LNCaP clone FGC (cell line): ENCODE measurements around the gene PIKFYVE.

Experiments
- DNase-seq: peaks from one replicate; pipeline ENCODE4 v3.0.0-alpha.2; 2011; ENCODE audit warnings: low read depth
- H3K4me3 ChIP-seq: 2 replicates; pipeline ENCODE4 v1.5.1; 2011; ENCODE audit warnings: mild to moderate bottlenecking, low read depth, low read length, control low read depth
- CTCF ChIP-seq: IDR thresholded peaks from 2 replicates; pipeline ENCODE4 v1.5.1; 2012; ENCODE audit warnings: mild to moderate bottlenecking; ENCODE audit not compliant: control insufficient read depth, insufficient read depth; ENCODE audit errors: extremely low read depth

Gene PIKFYVE

GRCh38 chr2:208304695-208305094 is 38.6 kb downstream of the PIKFYVE start:
- no peak for TF ChIP-seq CTCF
- H3K4me3 ChIP-seq, result no peak overlapping the region
- DNase-seq, result no peak

GRCh38 chr2:208306291-208306690 is 40.2 kb downstream of the PIKFYVE start:
- no peak for TF ChIP-seq CTCF
- no peak overlapping the region for H3K4me3 ChIP-seq
- no peak for DNase-seq

- H3K4me3 ChIP-seq, result no peak overlapping the region
- no peak for DNase-seq
- no peak for TF ChIP-seq CTCF
Measured at GRCh38 chr2:208311321-208311720, 45.3 kb downstream of the PIKFYVE start.

- TF ChIP-seq CTCF, result no peak
- no peak overlapping the region for H3K4me3 ChIP-seq
Measured at GRCh38 chr2:208311954-208312353, 45.9 kb downstream of the PIKFYVE start.

GRCh38 chr2:208315081-208315788 is 49.2 kb downstream of the PIKFYVE start:
- H3K4me3 ChIP-seq, result no peak overlapping the region
- DNase-seq, result no peak
- no peak for TF ChIP-seq CTCF

More at GRCh38 chr2:208311954-208312353, 45.9 kb downstream of the PIKFYVE start:
- DNase-seq, result no peak

GRCh38 chr2:208318127-208318526 is 52.1 kb downstream of the PIKFYVE start:
- no peak for TF ChIP-seq CTCF
- H3K4me3 ChIP-seq, result no peak overlapping the region
- no peak for DNase-seq

DNA sequence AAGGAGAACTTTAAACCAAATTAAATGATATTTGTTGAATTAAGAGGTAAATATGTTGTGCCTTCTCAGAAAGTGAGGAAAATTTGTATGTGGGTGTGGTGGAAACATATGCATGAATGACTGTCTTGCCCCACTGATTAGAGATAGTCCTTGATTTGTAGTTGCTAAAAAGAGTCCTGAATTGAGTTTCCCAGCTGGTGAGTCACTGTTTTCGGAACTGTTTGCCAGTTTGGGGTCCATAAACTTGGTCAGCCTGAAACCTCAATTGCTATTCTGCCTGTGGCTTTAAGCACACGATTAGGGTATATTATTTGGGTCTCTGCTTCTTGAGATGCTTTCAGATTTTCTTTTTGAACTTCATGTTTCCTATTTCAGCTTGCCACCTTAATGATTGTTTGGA is 53.3 kb downstream of the PIKFYVE start:
- DNase-seq, result no peak
- no peak overlapping the region for H3K4me3 ChIP-seq
- no peak for TF ChIP-seq CTCF
